ENCODE data around the gene FIZ1. TPM values are rescaled to one million over a fixed set of nuclear protein-coding genes. Genes with fewer than 3 reads are reported as not detected.

FIZ1 gene
- polyA plus RNA-seq, 2 donors = 7.2 to 10.9 TPM

GRCh38 chr19:55614711-55615542 is 15.6 kb upstream of the FIZ1 start:
- Histone ChIP-seq H3K4me3 (ENCODE audit: low read depth in 1 of 2, low read length in 2 of 2) (no peak overlapping the region), H3K27me3 (ENCODE audit: control insufficient read depth in 1 of 2, insufficient read depth in 2 of 2, low read length in 2 of 2) (no peaks in the 10 kb centered on the region), H3K27ac (ENCODE audit: low read depth in 2 of 2, low read length in 1 of 2) (no peak overlapping the region), H3K9me3 (ENCODE audit: control insufficient read depth in 2 of 2, insufficient read depth in 1 of 2, low read depth in 1 of 2, low read length in 1 of 2) (no peaks in the 10 kb centered on the region), H3K36me3 (ENCODE audit: control insufficient read depth in 2 of 2, insufficient read depth in 2 of 2, low read length in 1 of 2) (peaks cover 0 to 27% of the 10 kb centered on the region in 2 donors), H3K4me1 (ENCODE audit: control insufficient read depth in 2 of 2, insufficient read depth in 2 of 2, low read length in 1 of 2) (peaks cover 0 to 3% of the 10 kb centered on the region in 2 donors)
- 97 to 98% methylated on average over 67 to 98 of the region's 98 CpGs for WGBS, 2 donors

- Histone ChIP-seq H3K27ac (ENCODE audit: low read depth in 2 of 2, low read length in 1 of 2) (no peak overlapping the region), H3K4me1 (ENCODE audit: control insufficient read depth in 2 of 2, insufficient read depth in 2 of 2, low read length in 1 of 2) (peaks cover 0 to 3% of the 10 kb centered on the region in 2 donors), H3K27me3 (ENCODE audit: control insufficient read depth in 1 of 2, insufficient read depth in 2 of 2, low read length in 2 of 2) (no peaks in the 10 kb centered on the region), H3K9me3 (ENCODE audit: control insufficient read depth in 2 of 2, insufficient read depth in 1 of 2, low read depth in 1 of 2, low read length in 1 of 2) (no peaks in the 10 kb centered on the region), H3K36me3 (ENCODE audit: control insufficient read depth in 2 of 2, insufficient read depth in 2 of 2, low read length in 1 of 2) (peaks cover 0 to 27% of the 10 kb centered on the region in 2 donors), H3K4me3 (ENCODE audit: low read depth in 1 of 2, low read length in 2 of 2) (no peak overlapping the region)
- WGBS, 2 donors = 95 to 96% methylated on average over 64 to 75 of the region's 75 CpGs
Observed at GRCh38 chr19:55613930-55614710, 14.8 kb upstream of the FIZ1 start.

- peaks cover 0 to 3% of the 10 kb centered on the region in 2 donors for H3K4me1 ChIP-seq (ENCODE audit: control insufficient read depth in 2 of 2, insufficient read depth in 2 of 2, low read length in 1 of 2)
- WGBS, 2 donors = 94 to 96% methylated on average over 27 of the region's 27 CpGs
- peaks cover 0 to 27% of the 10 kb centered on the region in 2 donors for H3K36me3 ChIP-seq (ENCODE audit: control insufficient read depth in 2 of 2, insufficient read depth in 2 of 2, low read length in 1 of 2)
- H3K27me3 ChIP-seq (ENCODE audit: control insufficient read depth in 1 of 2, insufficient read depth in 2 of 2, low read length in 2 of 2) = no peaks in the 10 kb centered on the region
- no peak overlapping the region for H3K27ac ChIP-seq (ENCODE audit: low read depth in 2 of 2, low read length in 1 of 2)
- H3K4me3 ChIP-seq (ENCODE audit: low read depth in 1 of 2, low read length in 2 of 2) = no peak overlapping the region
- H3K9me3 ChIP-seq (ENCODE audit: control insufficient read depth in 2 of 2, insufficient read depth in 1 of 2, low read depth in 1 of 2, low read length in 1 of 2) = no peaks in the 10 kb centered on the region
Observed at GRCh38 chr19:55613396-55613795, 14.1 kb upstream of the FIZ1 start.

- Histone ChIP-seq H3K9me3 (ENCODE audit: control insufficient read depth in 2 of 2, insufficient read depth in 1 of 2, low read depth in 1 of 2, low read length in 1 of 2) (no peaks in the 10 kb centered on the region), H3K36me3 (ENCODE audit: control insufficient read depth in 2 of 2, insufficient read depth in 2 of 2, low read length in 1 of 2) (peaks cover 0 to 24% of the 10 kb centered on the region in 2 donors)
Observed at GRCh38 chr19:55611983-55612645, 12.8 kb upstream of the FIZ1 start.

GRCh38 chr19:55611300-55611982 is 12.1 kb upstream of the FIZ1 start:
- 74 to 75% methylated on average over 15 of the region's 15 CpGs for WGBS, 2 donors
- peaks cover 1 to 3% of the 10 kb centered on the region in 2 donors for H3K4me1 ChIP-seq (ENCODE audit: control insufficient read depth in 2 of 2, insufficient read depth in 2 of 2, low read length in 1 of 2)
- H3K9me3 ChIP-seq (ENCODE audit: control insufficient read depth in 2 of 2, insufficient read depth in 1 of 2, low read depth in 1 of 2, low read length in 1 of 2) = no peaks in the 10 kb centered on the region

More at GRCh38 chr19:55611983-55612645, 12.8 kb upstream of the FIZ1 start:
- Histone ChIP-seq H3K27me3 (ENCODE audit: control insufficient read depth in 1 of 2, insufficient read depth in 2 of 2, low read length in 2 of 2) (no peaks in the 10 kb centered on the region), H3K4me1 (ENCODE audit: control insufficient read depth in 2 of 2, insufficient read depth in 2 of 2, low read length in 1 of 2) (peaks cover 0 to 3% of the 10 kb centered on the region in 2 donors), H3K4me3 (ENCODE audit: low read depth in 1 of 2, low read length in 2 of 2) (no peak overlapping the region), H3K27ac (ENCODE audit: low read depth in 2 of 2, low read length in 1 of 2) (no peak overlapping the region)
- WGBS, 2 donors = 78 to 84% methylated on average over 3 of the region's 3 CpGs

GRCh38 chr19:55609326-55609725 is 10.0 kb upstream of the FIZ1 start:
- 93% methylated on average over 5 of the region's 5 CpGs for WGBS, 2 donors
- Histone ChIP-seq H3K27ac (ENCODE audit: low read depth in 2 of 2, low read length in 1 of 2) (no peak overlapping the region), H3K27me3 (ENCODE audit: control insufficient read depth in 1 of 2, insufficient read depth in 2 of 2, low read length in 2 of 2) (no peaks in the 10 kb centered on the region), H3K9me3 (ENCODE audit: control insufficient read depth in 2 of 2, insufficient read depth in 1 of 2, low read depth in 1 of 2, low read length in 1 of 2) (no peaks in the 10 kb centered on the region), H3K4me1 (ENCODE audit: control insufficient read depth in 2 of 2, insufficient read depth in 2 of 2, low read length in 1 of 2) (peaks cover 3 to 7% of the 10 kb centered on the region in 2 donors), H3K36me3 (ENCODE audit: control insufficient read depth in 2 of 2, insufficient read depth in 2 of 2, low read length in 1 of 2) (peaks cover 0 to 3% of the 10 kb centered on the region in 2 donors), H3K4me3 (ENCODE audit: low read depth in 1 of 2, low read length in 2 of 2) (no peak overlapping the region)

More at GRCh38 chr19:55611300-55611982, 12.1 kb upstream of the FIZ1 start:
- H3K27me3 ChIP-seq (ENCODE audit: control insufficient read depth in 1 of 2, insufficient read depth in 2 of 2, low read length in 2 of 2) = no peaks in the 10 kb centered on the region
- no peak overlapping the region for H3K27ac ChIP-seq (ENCODE audit: low read depth in 2 of 2, low read length in 1 of 2)
- H3K36me3 ChIP-seq (ENCODE audit: control insufficient read depth in 2 of 2, insufficient read depth in 2 of 2, low read length in 1 of 2) = peaks cover 0 to 19% of the 10 kb centered on the region in 2 donors
- no peak overlapping the region for H3K4me3 ChIP-seq (ENCODE audit: low read depth in 1 of 2, low read length in 2 of 2)

GRCh38 chr19:55606817-55607216 is 7.5 kb upstream of the FIZ1 start:
- WGBS, 2 donors = 68 to 71% methylated on average over 9 of the region's 9 CpGs
- no peaks in the 10 kb centered on the region for H3K9me3 ChIP-seq (ENCODE audit: control insufficient read depth in 2 of 2, insufficient read depth in 1 of 2, low read depth in 1 of 2, low read length in 1 of 2)
- peak overlapping the region; percentile 36 to 96 for H3K27ac ChIP-seq (ENCODE audit: low read depth in 2 of 2, low read length in 1 of 2)
- H3K4me1 ChIP-seq (ENCODE audit: control insufficient read depth in 2 of 2, insufficient read depth in 2 of 2, low read length in 1 of 2) = peaks cover 3 to 7% of the 10 kb centered on the region in 2 donors
- no peaks in the 10 kb centered on the region for H3K27me3 ChIP-seq (ENCODE audit: control insufficient read depth in 1 of 2, insufficient read depth in 2 of 2, low read length in 2 of 2)
- H3K36me3 ChIP-seq (ENCODE audit: control insufficient read depth in 2 of 2, insufficient read depth in 2 of 2, low read length in 1 of 2) = peaks cover 0 to 10% of the 10 kb centered on the region in 2 donors
- peak overlapping the region in 1 of 2 donors; percentile 69 for H3K4me3 ChIP-seq (ENCODE audit: low read depth in 1 of 2, low read length in 2 of 2)

- Histone ChIP-seq H3K36me3 (ENCODE audit: control insufficient read depth in 2 of 2, insufficient read depth in 2 of 2, low read length in 1 of 2) (peaks cover 0 to 10% of the 10 kb centered on the region in 2 donors), H3K27me3 (ENCODE audit: control insufficient read depth in 1 of 2, insufficient read depth in 2 of 2, low read length in 2 of 2) (no peaks in the 10 kb centered on the region), H3K4me1 (ENCODE audit: control insufficient read depth in 2 of 2, insufficient read depth in 2 of 2, low read length in 1 of 2) (peaks cover under 1 to 7% of the 10 kb centered on the region in 2 donors), H3K9me3 (ENCODE audit: control insufficient read depth in 2 of 2, insufficient read depth in 1 of 2, low read depth in 1 of 2, low read length in 1 of 2) (no peaks in the 10 kb centered on the region), H3K4me3 (ENCODE audit: low read depth in 1 of 2, low read length in 2 of 2) (peak overlapping the region; percentile 69 to 75), H3K27ac (ENCODE audit: low read depth in 2 of 2, low read length in 1 of 2) (peak overlapping the region; percentile 36 to 96)
- 19 to 22% methylated on average over 12 of the region's 12 CpGs for WGBS, 2 donors
Observed at GRCh38 chr19:55606471-55606787, 7.1 kb upstream of the FIZ1 start.
